Measurements from ENCODE around the gene SAA1.

Gene SAA1

GRCh38 chr11:18280438-18281045, 14.5 kb downstream of the SAA1 start:
- Mint-ChIP-seq H3K4me1 (peaks cover 8% of the 10 kb centered on the region), H3K27me3 (no peaks in the 10 kb centered on the region), H3K4me3 (no peak overlapping the region), H3K27ac (peak overlapping the region in 1 of 2 donors; percentile 65), H3K9me3 (no peaks in the 10 kb centered on the region)
- ATAC-seq (no peak), DNase-seq (no peak)

- Mint-ChIP-seq H3K4me1 (peaks cover 8% of the 10 kb centered on the region), H3K9me3 (no peaks in the 10 kb centered on the region), H3K27me3 (no peaks in the 10 kb centered on the region), H3K4me3 (no peak overlapping the region), H3K27ac (peak overlapping the region in 1 of 2 donors; percentile 66)
- DNase-seq = no peak
- no peak for ATAC-seq
These were observed 16.6 kb downstream of the SAA1 start for GRCh38 chr11:18282626-18283025.

- H3K4me1 Mint-ChIP-seq = peaks cover under 1% of the 10 kb centered on the region
- DNase-seq (no peak), ATAC-seq (no peak)
- H3K27me3 Mint-ChIP-seq = no peaks in the 10 kb centered on the region
- H3K9me3 Mint-ChIP-seq = no peaks in the 10 kb centered on the region
- H3K4me3 Mint-ChIP-seq = no peak overlapping the region
- no peak overlapping the region for H3K27ac Mint-ChIP-seq
These were observed 19.8 kb downstream of the SAA1 start for GRCh38 chr11:18285841-18286240.

- no peaks in the 10 kb centered on the region for H3K4me1 Mint-ChIP-seq
- no peaks in the 10 kb centered on the region for H3K9me3 Mint-ChIP-seq
- H3K27ac Mint-ChIP-seq = no peak overlapping the region
- H3K27me3 Mint-ChIP-seq = no peaks in the 10 kb centered on the region
- H3K4me3 Mint-ChIP-seq = no peak overlapping the region
- DNase-seq = no peak
- ATAC-seq = no peak
These were observed 22.8 kb downstream of the SAA1 start for GRCh38 chr11:18288911-18289310.

- H3K4me3 Mint-ChIP-seq = no peak overlapping the region
- no peak for DNase-seq
- no peaks in the 10 kb centered on the region for H3K9me3 Mint-ChIP-seq
- H3K27me3 Mint-ChIP-seq = no peaks in the 10 kb centered on the region
- no peak overlapping the region for H3K27ac Mint-ChIP-seq
- ATAC-seq = peak; percentile 73
- no peaks in the 10 kb centered on the region for H3K4me1 Mint-ChIP-seq
These were observed 28.8 kb downstream of the SAA1 start for GRCh38 chr11:18294862-18295261.

- ATAC-seq (no peak), DNase-seq (no peak)
- Mint-ChIP-seq H3K4me3 (no peak overlapping the region), H3K4me1 (no peaks in the 10 kb centered on the region), H3K27ac (no peak overlapping the region), H3K9me3 (no peaks in the 10 kb centered on the region), H3K27me3 (no peaks in the 10 kb centered on the region)
These were observed 29.3 kb downstream of the SAA1 start for GRCh38 chr11:18295316-18295715.

GRCh38 chr11:18299721-18300120, 33.7 kb downstream of the SAA1 start:
- no peak for DNase-seq
- Mint-ChIP-seq H3K4me1 (no peaks in the 10 kb centered on the region), H3K27ac (peak overlapping the region in 1 of 2 donors; percentile 1), H3K4me3 (no peak overlapping the region), H3K27me3 (no peaks in the 10 kb centered on the region), H3K9me3 (no peaks in the 10 kb centered on the region)
- no peak for ATAC-seq

- DNase-seq (no peak), ATAC-seq (no peak)
- Mint-ChIP-seq H3K27me3 (no peaks in the 10 kb centered on the region), H3K9me3 (no peaks in the 10 kb centered on the region), H3K4me1 (no peaks in the 10 kb centered on the region), H3K4me3 (no peak overlapping the region), H3K27ac (no peak overlapping the region)
These were observed 38.7 kb downstream of the SAA1 start for GRCh38 chr11:18304745-18305144.

- no peaks in the 10 kb centered on the region for H3K9me3 Mint-ChIP-seq
- no peak overlapping the region for H3K4me3 Mint-ChIP-seq
- H3K4me1 Mint-ChIP-seq = peaks cover 2% of the 10 kb centered on the region
These were observed 41.5 kb downstream of the SAA1 start for GRCh38 chr11:18307461-18308139.

GRCh38 chr11:18308242-18308641, 42.2 kb downstream of the SAA1 start:
- DNase-seq (no peak), ATAC-seq (no peak)
- Mint-ChIP-seq H3K9me3 (no peaks in the 10 kb centered on the region), H3K4me3 (no peak overlapping the region), H3K27ac (peak overlapping the region in 1 of 2 donors; percentile 17), H3K4me1 (peaks cover 9% of the 10 kb centered on the region), H3K27me3 (no peaks in the 10 kb centered on the region)

More at GRCh38 chr11:18307461-18308139, 41.5 kb downstream of the SAA1 start:
- Mint-ChIP-seq H3K27ac (no peak overlapping the region), H3K27me3 (no peaks in the 10 kb centered on the region)
- DNase-seq = no peak
- no peak for ATAC-seq

GRCh38 chr11:18309691-18310090, 43.6 kb downstream of the SAA1 start:
- Mint-ChIP-seq H3K4me3 (no peak overlapping the region), H3K27me3 (no peaks in the 10 kb centered on the region), H3K27ac (no peak overlapping the region), H3K4me1 (peaks cover 11% of the 10 kb centered on the region), H3K9me3 (no peaks in the 10 kb centered on the region)
- no peak for DNase-seq
- ATAC-seq = no peak

- no peak for ATAC-seq
These were observed 44.8 kb downstream of the SAA1 start for GRCh38 chr11:18310800-18311340.

GRCh38 chr11:18312012-18312411, 45.9 kb downstream of the SAA1 start:
- Mint-ChIP-seq H3K4me1 (peaks cover 16% of the 10 kb centered on the region), H3K27ac (no peak overlapping the region), H3K27me3 (no peaks in the 10 kb centered on the region), H3K4me3 (no peak overlapping the region), H3K9me3 (no peaks in the 10 kb centered on the region)
- ATAC-seq = no peak
- no peak for DNase-seq

More at GRCh38 chr11:18310800-18311340, 44.8 kb downstream of the SAA1 start:
- Mint-ChIP-seq H3K27me3 (no peaks in the 10 kb centered on the region), H3K4me3 (no peak overlapping the region), H3K27ac (no peak overlapping the region), H3K4me1 (peaks cover 16% of the 10 kb centered on the region), H3K9me3 (no peaks in the 10 kb centered on the region)
- no peak for DNase-seq

- H3K27me3 Mint-ChIP-seq = no peaks in the 10 kb centered on the region
- peaks cover 20% of the 10 kb centered on the region for H3K4me1 Mint-ChIP-seq
- H3K27ac Mint-ChIP-seq = no peak overlapping the region
- no peaks in the 10 kb centered on the region for H3K9me3 Mint-ChIP-seq
- ATAC-seq (no peak), DNase-seq (no peak)
- H3K4me3 Mint-ChIP-seq = no peak overlapping the region
These were observed 46.8 kb downstream of the SAA1 start for GRCh38 chr11:18312663-18313420.

GRCh38 chr11:18313965-18314763, 48.1 kb downstream of the SAA1 start:
- Mint-ChIP-seq H3K9me3 (no peaks in the 10 kb centered on the region), H3K27ac (no peak overlapping the region), H3K27me3 (no peaks in the 10 kb centered on the region), H3K4me1 (peaks cover 33% of the 10 kb centered on the region), H3K4me3 (no peak overlapping the region)
- ATAC-seq (no peak), DNase-seq (no peak)

Data from stimulated activated naive CD8-positive, alpha-beta T cell treated with anti-CD3 and anti-CD28 coated beads, Interleukin-15, amount 100 ng/mL, for 72 hours (primary cell).